HG03025 (cell line): Measurements from ENCODE around the gene KRT12.
"Not testable (repeated sequence)": the region's sequence is repeated elsewhere in the genome, so short reads cannot be mapped to it uniquely, and the experiment has no call there.

Source experiments
- ATAC-seq: cut with Tn5 transposase; IDR thresholded peaks from one replicate; pipeline ENCODE4 v1.9.1; 2021; ENCODE audit warnings: mild to moderate bottlenecking, moderate library complexity; ENCODE audit not compliant: unreplicated experiment, low FRiP score

The KRT12 gene

DNA sequence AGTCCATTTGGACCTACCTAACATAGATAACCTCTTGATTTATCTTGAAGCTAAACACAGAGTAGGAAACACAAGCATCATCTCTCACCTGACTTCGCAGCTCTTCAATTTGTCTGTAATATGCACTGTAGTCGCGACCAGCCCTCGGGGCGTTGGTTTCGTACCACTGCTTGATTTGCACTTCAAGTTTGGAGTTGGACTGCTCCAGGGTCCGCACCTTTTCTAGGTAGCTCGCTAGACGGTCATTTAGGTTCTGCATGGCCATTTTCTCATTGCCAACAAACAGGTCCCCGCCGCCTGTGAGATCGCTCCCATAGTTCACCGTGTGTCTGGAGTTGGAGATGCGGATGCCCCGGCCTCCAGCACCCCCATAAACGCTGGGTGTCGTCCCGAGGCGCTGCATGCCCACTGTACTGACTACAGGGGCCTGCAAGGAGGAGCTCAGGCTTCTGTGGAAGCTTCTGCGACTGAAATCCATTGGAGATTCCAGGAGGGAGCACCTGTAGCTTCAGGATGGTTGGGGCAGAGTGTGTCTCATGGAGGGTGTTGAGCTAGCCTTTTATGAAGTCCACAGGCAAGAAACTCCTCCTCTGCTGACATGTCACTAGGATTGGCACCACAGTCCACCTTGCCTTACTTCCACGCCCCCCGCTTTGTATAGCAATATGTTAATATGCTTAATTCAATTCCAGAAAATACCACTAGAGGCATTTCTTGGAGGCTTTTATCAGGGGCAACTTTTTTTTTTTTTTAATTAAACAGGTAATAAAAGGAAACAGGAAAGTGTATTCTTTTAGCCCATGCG lies 17.9 kb upstream of the KRT12 start, which contains the start of gene KRT20:
Gene KRT20, minus strand, starts transcription at position 535 of the 805 bp plus-strand sequence. Its CDS starts 57 bp downstream, at position 478.
- no peak for ATAC-seq

- no peak for ATAC-seq
Observed at GRCh38 chr17:40883626-40884334, 16.8 kb upstream of the KRT12 start.

DNA sequence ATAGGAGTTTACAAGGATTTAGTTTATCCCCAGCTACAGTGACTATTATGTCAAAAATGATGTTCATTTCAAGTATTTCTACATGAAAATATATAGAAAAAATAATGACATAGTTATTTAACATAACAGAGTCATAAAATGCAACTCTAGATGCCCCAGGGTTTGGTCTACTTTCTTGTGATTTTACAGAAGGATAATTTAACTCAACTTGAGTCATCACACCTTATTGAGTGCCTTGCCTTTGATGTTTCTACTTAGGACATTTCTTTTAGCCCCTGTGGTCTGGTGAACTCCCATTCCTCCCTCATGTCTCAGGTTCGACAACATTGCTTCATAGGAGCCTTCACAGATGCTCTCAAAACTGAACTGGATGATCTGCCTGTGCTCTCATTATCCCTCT lies 16.0 kb upstream of the KRT12 start:
- ATAC-seq: no peak

GRCh38 chr17:40879026-40879425 lies 12.0 kb upstream of the KRT12 start:
- ATAC-seq: no peak

- no peak for ATAC-seq
Observed at GRCh38 chr17:40878044-40878443, 11.0 kb upstream of the KRT12 start.

DNA sequence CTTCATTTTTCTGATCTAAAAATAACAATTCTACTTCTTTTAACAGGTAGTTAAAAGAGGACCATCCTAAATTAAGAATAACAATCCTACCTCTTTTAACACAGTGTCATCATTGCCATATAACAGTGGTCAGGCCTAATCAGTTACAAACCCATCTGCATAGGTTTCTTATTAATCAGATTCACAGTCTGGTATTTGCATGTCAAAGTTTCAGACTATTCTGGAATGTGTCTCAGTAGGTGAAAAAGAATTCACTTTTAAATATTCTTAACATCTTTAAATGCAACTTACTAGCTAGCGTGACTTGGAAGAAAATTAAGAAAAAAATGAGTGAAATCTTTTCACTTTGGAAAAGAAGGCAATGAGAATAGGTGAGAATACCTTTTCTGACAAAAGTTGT lies 6.8 kb upstream of the KRT12 start:
- no peak for ATAC-seq

DNA sequence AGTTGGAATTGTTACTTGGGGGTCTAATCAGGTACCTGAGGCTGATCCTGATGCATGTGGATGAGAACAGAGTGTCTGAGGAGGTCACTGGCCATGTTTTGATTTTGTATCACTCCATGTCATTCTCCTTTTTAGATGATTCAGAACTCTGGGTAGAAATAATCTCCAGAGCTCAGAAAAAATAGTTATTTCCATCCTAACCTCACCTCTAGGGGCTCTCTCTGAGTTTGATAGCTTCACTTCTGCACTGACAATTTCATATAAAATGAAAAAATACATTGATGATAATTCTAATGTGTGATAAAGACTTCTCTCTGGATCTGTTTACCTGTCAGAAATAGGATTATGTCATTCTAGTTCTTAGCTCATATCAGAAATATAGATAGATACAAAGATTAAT lies 6.2 kb upstream of the KRT12 start:
- ATAC-seq: no peak

- no peak for ATAC-seq
Observed at GRCh38 chr17:40872416-40872815, 5.4 kb upstream of the KRT12 start.

DNA sequence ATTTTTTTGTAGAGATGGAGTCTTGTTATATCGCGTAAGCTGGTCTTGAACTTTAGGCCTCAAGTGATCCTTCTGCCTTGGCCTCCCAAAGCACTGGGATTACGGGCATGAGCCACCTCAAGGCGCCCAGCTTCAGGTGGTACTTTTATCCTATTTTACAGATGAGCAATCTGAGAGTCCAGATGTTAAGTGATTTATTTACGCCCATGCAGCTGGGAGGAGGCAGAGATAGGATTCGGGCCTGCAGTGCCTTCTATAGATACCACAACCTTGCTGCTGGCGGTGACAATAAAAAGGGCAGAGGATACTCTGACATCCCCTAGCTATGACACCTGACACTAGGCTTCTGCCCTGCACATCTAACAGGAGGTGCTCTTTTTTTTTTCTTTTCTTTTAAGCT lies 4.3 kb upstream of the KRT12 start:
- ATAC-seq: no peak

GRCh38 chr17:40870136-40870535 lies 3.1 kb upstream of the KRT12 start:
- no peak for ATAC-seq

- ATAC-seq: no peak
Observed at GRCh38 chr17:40864661-40865390, 2.2 kb downstream of the KRT12 start.

- no peak for ATAC-seq
Observed at GRCh38 chr17:40862985-40863733, 3.9 kb downstream of the KRT12 start.

DNA sequence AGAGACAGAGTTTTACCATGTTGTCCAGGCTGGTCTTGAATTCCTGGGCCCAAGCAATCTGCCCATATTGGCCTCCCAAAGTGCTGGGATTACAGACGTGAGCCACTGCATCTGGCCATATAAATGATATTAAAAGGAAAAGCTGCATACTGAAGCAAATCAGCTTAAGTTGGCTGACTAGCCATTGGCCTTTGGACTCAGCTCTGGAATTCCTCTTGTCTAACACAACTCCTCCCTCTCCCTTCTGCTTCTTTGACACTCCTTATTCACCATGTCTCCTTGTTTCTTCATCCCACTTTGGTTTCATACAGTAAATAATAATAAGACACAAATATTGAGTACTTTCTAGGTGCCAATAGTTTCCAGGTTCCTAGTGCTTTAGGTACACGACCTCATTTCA lies 7.5 kb downstream of the KRT12 start:
- ATAC-seq: no peak

GRCh38 chr17:40858667-40859066 lies 8.4 kb downstream of the KRT12 start:
- not testable (repeated sequence) for ATAC-seq

DNA sequence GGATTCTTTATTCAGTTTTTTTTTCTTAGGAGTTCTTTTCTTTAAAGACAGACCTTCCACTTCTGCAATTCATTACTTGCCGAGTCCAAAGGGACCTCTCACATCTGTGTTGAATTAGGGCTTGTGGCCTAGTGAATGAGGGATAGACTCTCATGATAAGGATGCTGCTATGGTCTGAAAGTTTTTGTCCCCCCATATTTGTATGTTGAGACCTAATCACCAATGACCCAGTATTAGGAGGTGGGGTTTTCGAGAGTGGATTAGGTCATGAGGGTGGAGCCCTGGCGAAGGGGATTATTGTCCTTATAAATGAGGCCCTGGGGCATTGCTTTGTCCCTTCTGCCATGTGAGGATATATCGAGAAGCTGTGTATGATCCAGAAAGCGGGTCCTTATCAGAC lies 9.5 kb downstream of the KRT12 start:
- no peak for ATAC-seq

GRCh38 chr17:40854175-40854814 lies 12.7 kb downstream of the KRT12 start:
- no peak for ATAC-seq

DNA sequence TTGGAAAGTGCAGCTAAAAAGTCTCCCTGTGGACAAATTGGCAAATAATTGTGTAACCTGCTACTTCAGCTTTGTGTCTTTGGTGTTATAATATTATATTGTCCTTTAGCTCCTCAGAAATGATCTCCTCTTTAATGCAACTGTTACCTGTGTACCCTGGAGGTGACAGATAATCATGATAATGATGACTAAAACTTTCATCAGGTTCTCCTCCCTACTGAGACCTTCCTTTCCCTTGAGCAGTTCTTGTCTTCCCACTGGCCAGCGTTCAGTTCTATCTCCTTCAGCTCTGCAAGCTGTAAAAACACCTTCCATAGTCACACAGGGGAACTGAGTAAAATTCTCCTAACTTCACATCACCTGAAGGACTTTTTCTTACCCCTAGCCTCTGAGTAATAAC lies 14.7 kb downstream of the KRT12 start:
- no peak for ATAC-seq

GRCh38 chr17:40850293-40850972 lies 16.6 kb downstream of the KRT12 start:
- no peak for ATAC-seq

DNA sequence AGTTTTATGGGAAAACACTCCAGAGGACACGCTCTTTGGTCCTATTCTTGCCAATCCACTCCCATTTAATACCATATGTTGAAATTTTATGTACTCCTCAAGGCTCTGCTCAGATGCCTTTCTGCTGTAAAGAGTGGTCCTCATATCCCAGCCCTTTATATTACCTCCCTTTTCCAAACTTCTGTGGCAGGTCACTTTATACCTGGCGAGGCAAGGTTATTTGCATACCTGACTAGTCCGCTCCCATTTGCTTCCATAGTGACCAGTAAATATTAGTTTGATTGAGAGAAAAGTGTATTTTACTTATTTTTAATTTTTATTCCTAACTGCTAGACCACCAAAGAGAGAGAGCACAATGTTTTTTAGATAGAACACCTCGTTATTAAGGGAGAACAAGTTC lies 17.3 kb downstream of the KRT12 start:
- no peak for ATAC-seq
